ENCODE measurements around the gene RTP2. TPM values are rescaled to one million over a fixed set of nuclear protein-coding genes. Genes with fewer than 3 reads are reported as not detected.
A peak's percentile ranks its signal among the peaks of the same experiment; 100 is the strongest.

RTP2 gene
- polyA plus RNA-seq, 3 donors = not detected

DNA sequence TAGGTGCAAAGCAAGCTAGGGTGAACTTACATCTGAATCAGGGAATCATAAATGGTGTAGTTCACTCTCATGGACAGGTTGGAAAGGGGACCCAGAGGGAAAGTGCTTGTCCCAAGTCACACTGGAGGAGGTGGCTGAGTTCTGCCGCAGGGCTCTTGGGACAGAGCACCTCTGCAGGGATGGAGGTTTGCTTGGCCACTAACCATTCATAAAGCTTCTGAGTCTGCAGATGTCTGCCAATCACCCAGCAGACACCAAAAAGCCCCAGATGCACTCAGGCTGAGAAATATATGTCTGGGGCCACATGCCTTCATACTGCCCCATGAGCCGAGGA is 17.9 kb upstream of the RTP2 start:
- H3K36me3 Mint-ChIP-seq = peaks cover 49 to 53% of the 10 kb centered on the region in 2 donors
- intact Hi-C loops (cut with micrococcal nuclease) = no loop called here
- H3K9me3 Mint-ChIP-seq = no peaks in the 10 kb centered on the region
- Histone ChIP-seq H3K9ac (ENCODE audit: insufficient read depth, low read length, poor library complexity, severe bottlenecking) (no peak overlapping the region), H2AFZ (ENCODE audit: insufficient read depth, low read depth, low read length, poor library complexity, severe bottlenecking) (no peak overlapping the region), H3K27me3 (ENCODE audit: control insufficient read depth in 2 of 2, insufficient read depth in 2 of 2, low read length in 2 of 2) (no peaks in the 10 kb centered on the region), H3K27ac (ENCODE audit: low read depth in 1 of 2, low read length in 2 of 2) (no peak overlapping the region), H3K79me2 (ENCODE audit: insufficient read depth, low read length) (no peaks in the 10 kb centered on the region), H3K36me3 (replicated peaks in 1 of 2; ENCODE audit: control insufficient read depth in 1 of 2, insufficient read depth in 2 of 2, low read length in 2 of 2) (peaks cover 46 to 52% of the 10 kb centered on the region in 2 donors), H3K4me1 (ENCODE audit: control insufficient read depth in 1 of 2, insufficient read depth in 2 of 2, low read length in 2 of 2) (no peaks in the 10 kb centered on the region), H4K20me1 (ENCODE audit: insufficient read depth, low read length) (peaks cover 53% of the 10 kb centered on the region), H3K4me2 (replicated peaks; ENCODE audit: extremely low read depth, low read length, poor library complexity, severe bottlenecking) (no peak overlapping the region), H3K4me3 (replicated peaks in 1 of 3; ENCODE audit: low read depth in 2 of 3, low read length in 3 of 3) (no peak overlapping the region), H3K9me3 (replicated peaks in 1 of 2; ENCODE audit: control insufficient read depth in 1 of 2, insufficient read depth in 1 of 2, low read length in 2 of 2) (no peaks in the 10 kb centered on the region)
- DNase-seq = no peak
- no peaks in the 10 kb centered on the region for H3K27me3 Mint-ChIP-seq (ENCODE audit: low read depth in 3 of 3)
- TF ChIP-seq, protein P1, sequence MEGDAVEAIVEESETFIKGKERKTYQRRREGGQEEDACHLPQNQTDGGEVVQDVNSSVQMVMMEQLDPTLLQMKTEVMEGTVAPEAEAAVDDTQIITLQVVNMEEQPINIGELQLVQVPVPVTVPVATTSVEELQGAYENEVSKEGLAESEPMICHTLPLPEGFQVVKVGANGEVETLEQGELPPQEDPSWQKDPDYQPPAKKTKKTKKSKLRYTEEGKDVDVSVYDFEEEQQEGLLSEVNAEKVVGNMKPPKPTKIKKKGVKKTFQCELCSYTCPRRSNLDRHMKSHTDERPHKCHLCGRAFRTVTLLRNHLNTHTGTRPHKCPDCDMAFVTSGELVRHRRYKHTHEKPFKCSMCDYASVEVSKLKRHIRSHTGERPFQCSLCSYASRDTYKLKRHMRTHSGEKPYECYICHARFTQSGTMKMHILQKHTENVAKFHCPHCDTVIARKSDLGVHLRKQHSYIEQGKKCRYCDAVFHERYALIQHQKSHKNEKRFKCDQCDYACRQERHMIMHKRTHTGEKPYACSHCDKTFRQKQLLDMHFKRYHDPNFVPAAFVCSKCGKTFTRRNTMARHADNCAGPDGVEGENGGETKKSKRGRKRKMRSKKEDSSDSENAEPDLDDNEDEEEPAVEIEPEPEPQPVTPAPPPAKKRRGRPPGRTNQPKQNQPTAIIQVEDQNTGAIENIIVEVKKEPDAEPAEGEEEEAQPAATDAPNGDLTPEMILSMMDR (IDR thresholded peaks at IDR 0.05) = no peak
- no peak overlapping the region for H3K4me3 Mint-ChIP-seq
- no peaks in the 10 kb centered on the region for H3K4me1 Mint-ChIP-seq
- 100% methylated on average over 1 of the region's 2 CpGs for WGBS (ENCODE audit: insufficient coverage)
- peak overlapping the region in 6 of 7 donors; percentile 30 to 64 (median 39) for H3K27ac Mint-ChIP-seq

DNA sequence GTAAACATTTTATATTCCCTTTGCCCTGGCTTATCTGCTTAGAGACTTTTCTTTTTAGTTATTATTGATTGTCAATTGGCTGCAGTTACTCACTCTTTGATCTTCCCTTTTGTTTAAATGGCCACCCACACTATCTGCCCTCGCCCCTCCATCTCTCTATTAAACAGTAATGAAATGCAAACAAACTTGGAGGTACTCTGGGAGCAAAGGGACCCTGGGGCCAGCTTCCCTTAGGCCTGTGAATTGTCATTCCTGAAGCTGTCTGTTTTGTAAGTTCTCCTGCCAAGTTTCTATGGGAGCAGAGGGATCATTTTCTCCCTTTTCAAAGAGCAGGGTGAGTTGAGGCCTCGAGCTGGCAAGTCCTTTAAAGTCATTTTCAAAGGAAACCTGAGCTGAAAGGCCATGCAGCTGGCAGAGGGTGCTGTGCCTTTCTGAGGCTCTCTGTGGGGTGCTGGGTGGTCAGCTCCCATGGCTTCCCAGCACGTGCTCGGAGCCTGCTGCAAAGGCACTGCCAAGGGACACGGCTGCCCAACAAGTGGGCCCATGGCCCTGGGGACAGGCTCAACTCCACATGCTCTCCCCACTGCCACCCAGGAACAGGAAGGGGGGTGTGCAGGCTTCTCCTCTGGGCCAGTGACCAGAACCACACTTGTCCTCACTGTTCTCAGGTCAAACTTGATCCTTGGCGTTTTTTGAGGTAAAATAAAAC is 17.4 kb upstream of the RTP2 start:
- Histone ChIP-seq H3K9me3 (replicated peaks in 1 of 2; ENCODE audit: control insufficient read depth in 1 of 2, insufficient read depth in 1 of 2, low read length in 2 of 2) (no peaks in the 10 kb centered on the region), H3K27ac (ENCODE audit: low read depth in 1 of 2, low read length in 2 of 2) (peak overlapping the region in 1 of 2 donors; percentile 47), H3K79me2 (ENCODE audit: insufficient read depth, low read length) (no peaks in the 10 kb centered on the region), H3K9ac (ENCODE audit: insufficient read depth, low read length, poor library complexity, severe bottlenecking) (no peak overlapping the region), H3K27me3 (ENCODE audit: control insufficient read depth in 2 of 2, insufficient read depth in 2 of 2, low read length in 2 of 2) (no peaks in the 10 kb centered on the region), H3K4me2 (replicated peaks; ENCODE audit: extremely low read depth, low read length, poor library complexity, severe bottlenecking) (no peak overlapping the region), H3K36me3 (replicated peaks in 1 of 2; ENCODE audit: control insufficient read depth in 1 of 2, insufficient read depth in 2 of 2, low read length in 2 of 2) (peaks cover 41 to 47% of the 10 kb centered on the region in 2 donors), H4K20me1 (ENCODE audit: insufficient read depth, low read length) (peaks cover 47% of the 10 kb centered on the region), H3K4me1 (ENCODE audit: control insufficient read depth in 1 of 2, insufficient read depth in 2 of 2, low read length in 2 of 2) (no peaks in the 10 kb centered on the region), H2AFZ (ENCODE audit: insufficient read depth, low read depth, low read length, poor library complexity, severe bottlenecking) (no peak overlapping the region), H3K4me3 (replicated peaks in 1 of 3; ENCODE audit: low read depth in 2 of 3, low read length in 3 of 3) (no peak overlapping the region)
- no peak overlapping the region for H3K4me3 Mint-ChIP-seq
- H3K27me3 Mint-ChIP-seq (ENCODE audit: low read depth in 3 of 3) = no peaks in the 10 kb centered on the region
- intact Hi-C loops (cut with micrococcal nuclease) = loop anchor here (5.0 to 10.0 kb wide), 2 partner anchors 402 to 405 kb away; no protein-coding TSS in a partner anchor
- H3K27ac Mint-ChIP-seq = peak overlapping the region in 6 of 7 donors; percentile 30 to 72 (median 44)
- 95% methylated on average over 3 of the region's 6 CpGs for WGBS (ENCODE audit: insufficient coverage)
- TF ChIP-seq, protein P1 (IDR thresholded peaks at IDR 0.05) = no peak
- H3K9me3 Mint-ChIP-seq = no peaks in the 10 kb centered on the region
- no peak for DNase-seq
- peaks cover 4% of the 10 kb centered on the region for H3K4me1 Mint-ChIP-seq
- H3K36me3 Mint-ChIP-seq = peaks cover 44 to 48% of the 10 kb centered on the region in 2 donors

Data from CD14-positive monocyte (primary cell).